K562 (cell line): ENCODE measurements around the gene GOPC. TPM values are rescaled to one million over a fixed set of nuclear protein-coding genes. Genes with fewer than 3 reads are reported as not detected.

Experiments used
- CBX8 ChIP-seq: fragments of 200-600 bp; sonication (generic); IDR thresholded peaks from 2 replicates; pipeline ENCODE4 v1.6.1; 2012; ENCODE audit warnings: borderline replicate concordance, mixed run types, low read depth, mild to moderate bottlenecking, moderate library complexity, mixed read lengths, low read length, control low read depth, inconsistent platforms; ENCODE audit not compliant: poor library complexity, severe bottlenecking; ENCODE audit errors: extremely low read depth
- DDX20 ChIP-seq: fragments of 450-650 bp; IDR thresholded peaks from 2 replicates; pipeline ENCODE4 v1.6.1; 2016; ENCODE audit warnings: missing genetic modification characterization, low read depth, mild to moderate bottlenecking, missing compliant biosample characterization, moderate library complexity
- EP400 ChIP-seq: fragments of 450-650 bp; IDR thresholded peaks from 2 replicates; pipeline ENCODE4 v1.6.1; 2017; ENCODE audit warnings: antibody characterized with exemption, mild to moderate bottlenecking, moderate library complexity
- MEF2A ChIP-seq: IDR thresholded peaks from 2 replicates; pipeline ENCODE4 v1.6.1; 2011; ENCODE audit warnings: low read depth, mild to moderate bottlenecking, low read length, moderate library complexity; ENCODE audit not compliant: control insufficient read depth
- NRF1 ChIP-seq, 2 experiments: fragments of 450-650 bp; IDR thresholded peaks in 1 of 2; conservative IDR thresholded peaks in 1 of 2; 2 replicates each; pipeline ENCODE4 v1.6.1; 2014; ENCODE audit warnings: mild to moderate bottlenecking in 2 of 2
- RCOR1 ChIP-seq, 2 experiments: IDR thresholded peaks; 2 replicates each; pipeline ENCODE4 v1.6.1; 2012; ENCODE audit warnings: low read depth in 2 of 2, low read length in 2 of 2, borderline replicate concordance in 1 of 2, improper control_type of control experiment in 1 of 2
- SIN3B ChIP-seq: fragments of 450-650 bp; IDR thresholded peaks from 2 replicates; pipeline ENCODE4 v1.6.1; 2017; ENCODE audit warnings: low read depth, mild to moderate bottlenecking, moderate library complexity
- SMAD4 ChIP-seq: fragments of 250-450 bp; sonication (Bioruptor Pico); conservative IDR thresholded peaks from 2 replicates; pipeline ENCODE4 v1.8.0; 2021; ENCODE audit warnings: inconsistent platforms, mild to moderate bottlenecking, moderate library complexity
- SRSF9 ChIP-seq: fragments of 200-400 bp; formaldehyde crosslinking; IDR thresholded peaks from 2 replicates; pipeline ENCODE4 v1.6.1; 2017; ENCODE audit warnings: low read depth, low read length, borderline replicate concordance
- TAF9B ChIP-seq: fragments of 450-650 bp; IDR thresholded peaks from 2 replicates; pipeline ENCODE4 v1.6.1; 2018; ENCODE audit warnings: mild to moderate bottlenecking; ENCODE audit not compliant: partially characterized antibody
- TBL1XR1 ChIP-seq, 2 experiments: IDR thresholded peaks; 2 replicates each; pipeline ENCODE4 v1.6.1; 2012; ENCODE audit warnings: improper control_type of control experiment in 2 of 2, low read length in 2 of 2, mild to moderate bottlenecking in 1 of 2
- TBP ChIP-seq: optimal IDR thresholded peaks from 2 replicates; pipeline ENCODE3; 2011; ENCODE audit warnings: low read depth, low read length, improper control_type of control experiment
- ZBTB1 ChIP-seq: sonication (generic); formaldehyde crosslinking; IDR thresholded peaks from 2 replicates; pipeline ENCODE4 v1.8.1; 2023; ENCODE audit warnings: missing genetic modification reagents, low read depth, mild to moderate bottlenecking, borderline replicate concordance
- ZNF197 ChIP-seq: fragments of 200-800 bp; sonication (Bioruptor generic); IDR thresholded peaks from 2 replicates; pipeline ENCODE4 v1.6.1; 2016; ENCODE audit warnings: low read depth, missing genetic modification characterization, missing compliant biosample characterization
- ZNF445 ChIP-seq: fragments of 250-450 bp; sonication (Bioruptor Pico); IDR thresholded peaks from 2 replicates; pipeline ENCODE4 v1.4.0; 2020; ENCODE audit warnings: low read depth, mild to moderate bottlenecking, moderate library complexity
- ZNF668 ChIP-seq: fragments of 250-450 bp; sonication (Bioruptor Pico); IDR thresholded peaks from 2 replicates; pipeline ENCODE4 v1.8.0; 2022; ENCODE audit warnings: mild to moderate bottlenecking, inconsistent platforms
- polyA plus RNA-seq, 8 experiments: library from polyadenylated mRNA; depleted of rRNA in 4 of 8; stranded (reverse) in 5 of 8; unstranded in 3 of 8; fragments of >200 nt; fragmentation: Nextera tagmentation in 2 of 8; fragmentation: Illumina TruSeq in 1 of 8; extraction: Ambion mirVana in 2 of 8; extraction: Trizol in 1 of 8; gene quantifications; 2 replicates each; pipeline versions ENCODE4 v1.2.1 to v1.2.3, GENCODE V29; 2011 to 2014; ENCODE audit warnings: inconsistent platforms in 1 of 8, missing spikeins in 1 of 8
- total RNA-seq, 7 experiments: library from RNA; depleted of rRNA in 6 of 7; stranded (reverse); fragments of >200 nt in 6 of 7; fragmentation: Illumina TruSeq in 2 of 7; extraction: Trizol in 2 of 7; gene quantifications; 2 replicates each; pipeline versions ENCODE4 v1.2.1 to v1.2.3, GENCODE V29; 2011 to 2021; ENCODE audit warnings: low replicate concordance in 1 of 7
- TF ChIP-seq, protein P1 (sequence below): fragments of 250-450 bp; sonication (Bioruptor Pico); IDR thresholded peaks from 2 replicates; pipeline ENCODE4 v1.5.0; 2021; ENCODE audit warnings: mild to moderate bottlenecking, moderate library complexity
- TF ChIP-seq, protein P2 (sequence below): conservative IDR thresholded peaks from 2 replicates; pipeline ENCODE4 v1.6.1; 2011; ENCODE audit warnings: low read depth, mild to moderate bottlenecking, low read length; ENCODE audit not compliant: control insufficient read depth
- TF ChIP-seq, protein P3 (sequence below), 2 experiments: IDR thresholded peaks; 2 replicates each; pipeline ENCODE4 v1.6.1; 2011; ENCODE audit warnings: borderline replicate concordance in 1 of 2, control low read depth in 1 of 2, low read depth in 1 of 2, low read length in 1 of 2, mild to moderate bottlenecking in 1 of 2, mixed read lengths in 1 of 2, moderate library complexity in 1 of 2; ENCODE audit not compliant: insufficient read depth in 1 of 2, insufficient read length in 1 of 2, poor library complexity in 1 of 2, severe bottlenecking in 1 of 2; ENCODE audit errors: extremely low read depth in 1 of 2

Gene GOPC
- total and polyA plus RNA-seq, 9 of the 15 experiments (the other 6 are each of a cell fraction or from before 2014, with no cell fraction given), result 10.0 to 32.2 (median 25.6) TPM

DNA sequence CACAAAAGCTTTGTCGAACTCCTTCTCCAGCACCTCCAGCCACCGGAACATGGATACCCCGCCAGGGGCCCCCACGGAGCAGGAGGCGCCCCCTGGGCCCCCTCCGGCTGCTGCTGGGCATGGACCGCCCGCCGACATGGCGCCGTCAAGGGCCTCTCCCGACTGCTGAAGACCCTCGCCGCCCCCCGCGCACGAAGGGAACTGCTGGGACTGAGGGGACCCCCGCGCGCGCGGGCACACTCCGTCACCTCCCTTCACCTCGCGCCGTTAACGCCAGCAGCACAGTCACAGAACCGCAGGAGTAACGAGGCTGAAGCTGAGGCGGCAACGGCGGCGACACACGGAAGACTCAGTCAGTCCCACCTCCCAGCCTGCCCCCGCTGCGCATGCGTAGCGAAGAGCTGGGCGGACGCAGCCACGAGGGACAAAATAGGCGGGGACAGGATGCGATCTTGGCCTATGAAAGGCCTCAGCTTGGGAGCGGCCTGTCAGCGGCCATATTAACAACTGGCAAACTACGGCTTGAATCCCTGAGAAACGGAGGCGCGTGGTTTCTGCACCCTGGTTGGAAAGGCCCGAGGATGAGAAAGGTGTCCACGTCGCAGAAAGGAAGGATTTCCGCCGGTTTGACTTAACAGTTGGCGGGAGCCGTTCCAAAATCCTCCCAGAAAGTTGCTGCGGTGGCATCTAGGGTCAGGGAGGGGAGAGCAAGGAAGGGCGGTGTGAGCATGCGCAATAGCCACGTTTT, at the start of gene GOPC (continued):
- TF ChIP-seq CBX8, result no peak
- TF ChIP-seq ZNF445 (CRISPR knock-in tag), result no peak
- TF ChIP-seq SMAD4 (CRISPR knock-in tag), result peak; percentile 66
- TF ChIP-seq DDX20, result no peak
- TF ChIP-seq ZBTB1, result peak; percentile 79; the same call in 1 of the 2 replicates
- TF ChIP-seq SRSF9, result no peak
- no peak for TF ChIP-seq RCOR1 (IDR thresholded peaks at IDR 0.05; ENCODE audit: borderline replicate concordance in 1 of 2, low read depth in 2 of 2, low read length in 2 of 2)
- TF ChIP-seq NRF1 (conservative IDR thresholded peaks at IDR 0.05 in 1 of 2, IDR thresholded peaks at IDR 0.05 in 1 of 2), result peak; percentile 99 to 100
- TF ChIP-seq ZNF668 (CRISPR knock-in tag), result no peak
- TF ChIP-seq TAF9B, result peak; percentile 78
- no peak for TF ChIP-seq MEF2A
- no peak for TF ChIP-seq ZNF197 (CRISPR knock-in tag)
- TF ChIP-seq, protein P1, sequence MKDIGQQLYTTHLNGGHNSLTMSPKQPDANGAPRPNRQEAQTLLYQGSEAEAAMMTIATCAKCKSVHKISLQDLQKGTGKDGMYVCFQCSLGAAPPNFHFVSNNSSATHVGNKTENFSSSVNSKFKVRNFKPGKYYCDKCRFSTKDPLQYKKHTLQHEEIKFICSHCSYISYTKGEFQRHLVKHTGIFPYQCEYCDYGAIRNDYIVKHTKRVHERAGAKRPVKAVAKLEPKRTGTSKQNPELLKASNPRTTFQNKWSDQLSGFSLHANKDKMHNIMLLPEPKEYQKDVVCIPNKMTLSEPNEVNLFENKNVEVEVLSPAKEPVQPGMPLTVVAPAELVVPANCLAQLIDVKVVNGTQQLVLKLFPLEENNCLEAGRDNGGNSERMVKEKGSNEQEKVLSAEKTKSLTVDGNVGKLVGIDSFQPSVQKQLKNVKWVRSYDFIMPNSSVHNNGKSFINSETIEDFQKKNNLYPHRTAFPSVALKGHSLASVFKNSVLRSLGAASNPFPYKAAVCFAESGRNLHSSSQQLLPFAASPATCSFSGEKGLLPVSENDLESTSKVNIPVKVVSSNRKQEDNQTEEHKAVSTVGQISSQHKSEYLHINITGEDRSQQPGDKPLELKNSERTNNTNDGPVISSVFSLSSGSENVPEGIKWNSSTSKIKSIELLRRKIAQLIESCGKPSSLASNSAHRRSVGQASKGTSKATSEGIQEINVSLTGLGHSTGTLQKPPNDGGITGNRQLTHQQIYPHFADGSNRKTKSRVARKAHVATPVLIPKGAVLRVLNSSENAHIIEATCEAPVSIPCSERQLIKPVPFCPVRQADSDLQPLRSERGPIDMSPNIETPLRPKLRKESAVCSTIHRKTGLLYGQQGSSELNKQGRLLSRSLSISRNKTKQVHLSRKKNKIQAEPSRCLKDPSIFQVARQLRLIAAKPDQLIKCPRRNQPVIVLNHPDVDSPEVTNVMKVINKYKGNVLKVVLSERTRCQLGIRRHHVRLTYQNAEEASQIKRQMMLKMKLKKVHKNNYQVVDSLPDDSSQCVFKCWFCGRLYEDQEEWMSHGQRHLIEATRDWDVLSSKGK (CRISPR knock-in tag), result no peak
- TF ChIP-seq SIN3B, result peak; percentile 62; the same call in 1 of the 2 replicates
- peak; percentile 80 for TF ChIP-seq TBP
- TF ChIP-seq, protein P2, sequence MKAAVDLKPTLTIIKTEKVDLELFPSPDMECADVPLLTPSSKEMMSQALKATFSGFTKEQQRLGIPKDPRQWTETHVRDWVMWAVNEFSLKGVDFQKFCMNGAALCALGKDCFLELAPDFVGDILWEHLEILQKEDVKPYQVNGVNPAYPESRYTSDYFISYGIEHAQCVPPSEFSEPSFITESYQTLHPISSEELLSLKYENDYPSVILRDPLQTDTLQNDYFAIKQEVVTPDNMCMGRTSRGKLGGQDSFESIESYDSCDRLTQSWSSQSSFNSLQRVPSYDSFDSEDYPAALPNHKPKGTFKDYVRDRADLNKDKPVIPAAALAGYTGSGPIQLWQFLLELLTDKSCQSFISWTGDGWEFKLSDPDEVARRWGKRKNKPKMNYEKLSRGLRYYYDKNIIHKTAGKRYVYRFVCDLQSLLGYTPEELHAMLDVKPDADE, result no peak; the same call in 1 of the 2 replicates
- no peak for TF ChIP-seq TBL1XR1 (IDR thresholded peaks at IDR 0.05; ENCODE audit: low read length in 2 of 2)
- TF ChIP-seq, protein P3, sequence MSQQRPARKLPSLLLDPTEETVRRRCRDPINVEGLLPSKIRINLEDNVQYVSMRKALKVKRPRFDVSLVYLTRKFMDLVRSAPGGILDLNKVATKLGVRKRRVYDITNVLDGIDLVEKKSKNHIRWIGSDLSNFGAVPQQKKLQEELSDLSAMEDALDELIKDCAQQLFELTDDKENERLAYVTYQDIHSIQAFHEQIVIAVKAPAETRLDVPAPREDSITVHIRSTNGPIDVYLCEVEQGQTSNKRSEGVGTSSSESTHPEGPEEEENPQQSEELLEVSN (IDR thresholded peaks at IDR 0.05; ENCODE audit: borderline replicate concordance in 1 of 2, extremely low read depth in 1 of 2, insufficient read depth in 1 of 2, insufficient read length in 1 of 2, low read depth in 1 of 2, low read length in 1 of 2, poor library complexity in 1 of 2, severe bottlenecking in 1 of 2), result peak; percentile 92 to 94
- peak; percentile 96 for TF ChIP-seq EP400
